ENCODE data around the gene DPH6.

DNA sequence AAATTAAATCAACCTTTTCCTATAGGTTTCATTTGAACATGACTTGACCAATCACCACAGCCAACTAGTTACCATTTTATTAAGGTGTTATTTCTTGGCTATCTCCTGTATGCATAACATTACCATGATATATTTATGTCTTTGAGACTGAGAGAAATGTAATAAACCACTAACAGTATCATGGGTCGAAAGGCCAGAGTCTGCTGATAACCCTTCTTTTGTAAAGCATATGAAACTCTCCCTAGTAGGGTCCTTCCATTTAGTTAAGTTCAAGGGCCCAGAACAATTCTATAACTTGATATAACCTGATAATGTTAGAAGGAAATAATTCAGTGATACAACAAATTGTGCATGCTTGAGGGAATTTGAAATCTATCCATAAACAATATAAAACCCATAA is 14.3 kb upstream of the DPH6 start:
- TF ChIP-seq EZH2 (IDR thresholded peaks at IDR 0.05; ENCODE audit: insufficient read depth, poor library complexity, severe bottlenecking): no peak
- no peak for TF ChIP-seq EZH2phosphoT487 (IDR thresholded peaks at IDR 0.05; ENCODE audit: insufficient read depth, low read depth)
